HCT116 (cell line): Measurements from ENCODE around the gene MT3. TPM values are rescaled to one million over a fixed set of nuclear protein-coding genes. Genes with fewer than 3 reads are reported as not detected.

ENCODE experiments used
- ATAC-seq: fragments of 200-7000 bp; cut with Tn5 transposase; 2 replicates; pipeline ENCODE4 v1.9.1; 2020; ENCODE audit warnings: mild to moderate bottlenecking, moderate library complexity
- BruUV-seq: library from RNA; stranded (reverse); fragments of 400-500 nt; replicated peaks from 2 replicates; lab custom pipeline; 2021; lab: Mats Ljungman, UMichigan
- CTCF ChIA-PET: fragments of 300-600 bp; sonication (Branson Sonifier 250); formaldehyde crosslinking; loops from one replicate; lab custom pipeline; 2021; ENCODE audit warnings: antibody characterized with exemption; lab: Charles Lee
- POLR2A ChIA-PET: fragments of 300-600, 350-600 bp; sonication (Branson Sonifier 250); formaldehyde crosslinking; loops from one replicate; lab custom pipeline; 2021; ENCODE audit warnings: antibody characterized with exemption; lab: Charles Lee
- RAD21 ChIA-PET, 2 experiments: fragments of 300-600 bp; sonication (Branson Sonifier 250); formaldehyde crosslinking; loops; one replicate each; lab custom pipeline; 2023; ENCODE audit warnings: low total read pairs in 2 of 2; ENCODE audit not compliant: uncharacterized antibody in 2 of 2, unreplicated experiment in 2 of 2, low non-redundant PET in 1 of 2; lab: Charles Lee
- DNase-seq: peaks from one replicate; pipeline ENCODE4 v3.0.0-alpha.2; 2010; ENCODE audit warnings: low read depth, low spot score
- H2AFZ ChIP-seq: fragments of 200-600 bp; shearing (Covaris generic), sonication (generic); 2 replicates; pipeline ENCODE4 v1.6.1; 2017; ENCODE audit warnings: low read depth, mixed run types, mixed read lengths, antibody characterized with exemption, low read length; ENCODE audit not compliant: poor library complexity, severe bottlenecking
- H3K27ac ChIP-seq: 2 replicates; pipeline ENCODE4 v1.5.1; 2012; ENCODE audit warnings: low read depth, low read length
- H3K27me3 ChIP-seq: fragments of 200-600 bp; sonication (generic); 2 replicates; pipeline ENCODE4 v1.6.1; 2016; ENCODE audit warnings: mixed run types, low read length, mixed read lengths; ENCODE audit not compliant: insufficient read depth
- H3K36me3 ChIP-seq, 2 experiments: fragments of 200-500 bp in 1 of 2; fragments of 200-600 bp in 1 of 2; sonication (Bioruptor generic) in 1 of 2; sonication (generic) in 1 of 2; 2 replicates each; pipeline versions ENCODE4 v1.5.1 to v1.6.1; 2014 to 2016; ENCODE audit warnings: low read length in 2 of 2, inconsistent platforms in 1 of 2, mixed read lengths in 1 of 2, mixed run types in 1 of 2; ENCODE audit not compliant: insufficient read depth in 2 of 2, control insufficient read depth in 1 of 2
- H3K4me1 ChIP-seq, 2 experiments: fragments of 200-600 bp in 1 of 2; sonication (generic) in 1 of 2; 2 replicates each; pipeline versions ENCODE4 v1.5.1 to v1.6.1; 2012 to 2017; ENCODE audit warnings: low read length in 2 of 2, inconsistent platforms in 1 of 2, mild to moderate bottlenecking in 1 of 2, mixed read lengths in 1 of 2, mixed run types in 1 of 2, moderate library complexity in 1 of 2; ENCODE audit not compliant: insufficient read depth in 2 of 2, control insufficient read depth in 1 of 2
- H3K4me2 ChIP-seq: fragments of 200-600 bp; sonication (generic); 2 replicates; pipeline ENCODE4 v1.6.1; 2017; ENCODE audit warnings: mixed run types, low read length, mixed read lengths
- H3K4me3 ChIP-seq, 2 experiments: fragments of 200-600 bp in 1 of 2; sonication (generic) in 1 of 2; replicated peaks in 1 of 2; 2 replicates each; pipeline ENCODE4 v1.5.1; 2011 to 2016; ENCODE audit warnings: low read length in 2 of 2, control low read depth in 1 of 2, low read depth in 1 of 2, mild to moderate bottlenecking in 1 of 2, mixed read lengths in 1 of 2, mixed run types in 1 of 2
- H3K79me2 ChIP-seq: fragments of 200-600 bp; sonication (generic); 2 replicates; pipeline ENCODE4 v1.6.1; 2017; ENCODE audit warnings: mild to moderate bottlenecking, mixed run types, low read length, moderate library complexity, mixed read lengths; ENCODE audit not compliant: insufficient read depth
- H3K9ac ChIP-seq: fragments of 200-600 bp; sonication (generic); 2 replicates; pipeline ENCODE4 v1.6.1; 2016; ENCODE audit warnings: low read length, mixed read lengths
- H3K9me2 ChIP-seq: fragments of 200-600 bp; sonication (generic), shearing (Covaris generic); 2 replicates; pipeline ENCODE4 v1.6.1; 2017; ENCODE audit warnings: mixed run types, mild to moderate bottlenecking, moderate library complexity; ENCODE audit not compliant: insufficient read depth
- H3K9me3 ChIP-seq, 2 experiments: fragments of 200-500 bp in 1 of 2; fragments of 200-600 bp in 1 of 2; sonication (Bioruptor generic) in 1 of 2; sonication (generic) in 1 of 2; 2 replicates each; pipeline ENCODE4 v1.6.1; 2014 to 2017; ENCODE audit warnings: low read length in 2 of 2, mixed read lengths in 2 of 2, inconsistent platforms in 1 of 2, low read depth in 1 of 2, mild to moderate bottlenecking in 1 of 2, mixed run types in 1 of 2, moderate library complexity in 1 of 2; ENCODE audit not compliant: control insufficient read depth in 1 of 2, insufficient read depth in 1 of 2
- H4K20me1 ChIP-seq: fragments of 200-600 bp; sonication (generic), shearing (Covaris generic); 2 replicates; pipeline ENCODE4 v1.6.1; 2017; ENCODE audit warnings: mixed run types, mild to moderate bottlenecking, moderate library complexity; ENCODE audit not compliant: insufficient read depth
- ELF1 ChIP-seq: IDR thresholded peaks from 2 replicates; pipeline ENCODE4 v1.6.1; 2012; ENCODE audit warnings: low read depth, borderline replicate concordance
- JUND ChIP-seq: IDR thresholded peaks from 2 replicates; pipeline ENCODE4 v1.6.1; 2012
- RAD21 ChIP-seq: IDR thresholded peaks from 2 replicates; pipeline ENCODE4 v1.6.1; 2012; ENCODE audit warnings: low read depth, mild to moderate bottlenecking
- SP1 ChIP-seq: IDR thresholded peaks from 2 replicates; pipeline ENCODE4 v1.6.1; 2012; ENCODE audit warnings: low read depth
- ZNF274 ChIP-seq: fragments of 200-500 bp; sonication (Bioruptor generic); IDR thresholded peaks from 2 replicates; pipeline ENCODE4 v1.6.1; 2014; ENCODE audit warnings: mild to moderate bottlenecking, low read depth, low read length, inconsistent platforms
- intact Hi-C: fragments of 100-400 bp; cut with micrococcal nuclease; formaldehyde crosslinking; loops from 2 replicates; pipeline ENCODE4 v1.10.0; 2022
- total RNA-seq: library from RNA; stranded (reverse); gene quantifications from one replicate; pipeline ENCODE4 v1.2.1, GENCODE V29; 2021; ENCODE audit not compliant: unreplicated experiment
- TF ChIP-seq, protein P1 (sequence below): IDR thresholded peaks from 2 replicates; pipeline ENCODE4 v1.6.1; 2012; ENCODE audit warnings: low read depth
- TF ChIP-seq, protein P2 (sequence below), 3 experiments: fragments of 200-600 bp in 1 of 3; sonication (generic) in 1 of 3; IDR thresholded peaks in 2 of 3; conservative IDR thresholded peaks in 1 of 3; 2 replicates each; pipeline ENCODE4 v1.5.1; 2012 to 2017; ENCODE audit warnings: low read depth in 2 of 3, low read length in 2 of 3, antibody characterized with exemption in 1 of 3, borderline replicate concordance in 1 of 3, control low read depth in 1 of 3, mild to moderate bottlenecking in 1 of 3, mixed read lengths in 1 of 3, mixed run types in 1 of 3, moderate library complexity in 1 of 3; ENCODE audit not compliant: insufficient read depth in 1 of 3
- TF ChIP-seq, protein P3 (sequence below): IDR thresholded peaks from 2 replicates; pipeline ENCODE4 v1.6.1; 2012

Gene MT3
- total RNA-seq, 1 experiment from 2014 or later = not detected

DNA sequence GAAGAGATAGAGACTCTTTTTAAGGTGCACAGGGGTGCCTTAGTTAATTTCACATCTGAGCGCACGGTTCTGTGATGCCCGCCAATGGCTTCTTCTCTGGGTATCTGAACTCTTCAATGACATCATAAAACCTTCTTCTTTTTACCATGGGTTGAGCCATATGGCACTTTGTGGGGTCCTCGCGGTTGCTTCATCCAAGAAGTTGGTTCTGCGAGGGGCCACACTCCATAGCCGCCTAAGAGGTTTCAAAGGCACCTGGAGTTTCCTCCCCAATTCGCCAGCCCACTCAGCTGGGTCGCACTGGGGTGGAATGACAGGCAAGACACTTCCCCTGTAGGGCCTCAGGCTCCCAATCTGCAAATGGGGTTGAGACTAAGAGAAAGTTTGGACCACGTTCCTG lies 34.9 kb upstream of the MT3 start:
- Histone ChIP-seq H3K36me3 (no peaks in the 10 kb centered on the region), H3K4me3 (no peak overlapping the region), H3K9ac (no peak overlapping the region), H2AFZ (no peak overlapping the region), H4K20me1 (no peaks in the 10 kb centered on the region), H3K4me1 (peaks cover 8 to 14% of the 10 kb centered on the region in 2 experiments; a peak in 3 of 4 replicates), H3K27me3 (peaks cover 22% of the 10 kb centered on the region), H3K9me2 (no peaks in the 10 kb centered on the region), H3K4me2 (no peak overlapping the region), H3K9me3 (no peaks in the 10 kb centered on the region), H3K27ac (no peak overlapping the region), H3K79me2 (no peaks in the 10 kb centered on the region)
- BruUV-seq = no TSS peak
- TF ChIP-seq, protein P1, sequence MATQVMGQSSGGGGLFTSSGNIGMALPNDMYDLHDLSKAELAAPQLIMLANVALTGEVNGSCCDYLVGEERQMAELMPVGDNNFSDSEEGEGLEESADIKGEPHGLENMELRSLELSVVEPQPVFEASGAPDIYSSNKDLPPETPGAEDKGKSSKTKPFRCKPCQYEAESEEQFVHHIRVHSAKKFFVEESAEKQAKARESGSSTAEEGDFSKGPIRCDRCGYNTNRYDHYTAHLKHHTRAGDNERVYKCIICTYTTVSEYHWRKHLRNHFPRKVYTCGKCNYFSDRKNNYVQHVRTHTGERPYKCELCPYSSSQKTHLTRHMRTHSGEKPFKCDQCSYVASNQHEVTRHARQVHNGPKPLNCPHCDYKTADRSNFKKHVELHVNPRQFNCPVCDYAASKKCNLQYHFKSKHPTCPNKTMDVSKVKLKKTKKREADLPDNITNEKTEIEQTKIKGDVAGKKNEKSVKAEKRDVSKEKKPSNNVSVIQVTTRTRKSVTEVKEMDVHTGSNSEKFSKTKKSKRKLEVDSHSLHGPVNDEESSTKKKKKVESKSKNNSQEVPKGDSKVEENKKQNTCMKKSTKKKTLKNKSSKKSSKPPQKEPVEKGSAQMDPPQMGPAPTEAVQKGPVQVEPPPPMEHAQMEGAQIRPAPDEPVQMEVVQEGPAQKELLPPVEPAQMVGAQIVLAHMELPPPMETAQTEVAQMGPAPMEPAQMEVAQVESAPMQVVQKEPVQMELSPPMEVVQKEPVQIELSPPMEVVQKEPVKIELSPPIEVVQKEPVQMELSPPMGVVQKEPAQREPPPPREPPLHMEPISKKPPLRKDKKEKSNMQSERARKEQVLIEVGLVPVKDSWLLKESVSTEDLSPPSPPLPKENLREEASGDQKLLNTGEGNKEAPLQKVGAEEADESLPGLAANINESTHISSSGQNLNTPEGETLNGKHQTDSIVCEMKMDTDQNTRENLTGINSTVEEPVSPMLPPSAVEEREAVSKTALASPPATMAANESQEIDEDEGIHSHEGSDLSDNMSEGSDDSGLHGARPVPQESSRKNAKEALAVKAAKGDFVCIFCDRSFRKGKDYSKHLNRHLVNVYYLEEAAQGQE = no peak
- TF ChIP-seq JUND (no peak), ELF1 (no peak), ZNF274 (no peak), RAD21 (no peak), SP1 (no peak)
- TF ChIP-seq, protein P2, sequence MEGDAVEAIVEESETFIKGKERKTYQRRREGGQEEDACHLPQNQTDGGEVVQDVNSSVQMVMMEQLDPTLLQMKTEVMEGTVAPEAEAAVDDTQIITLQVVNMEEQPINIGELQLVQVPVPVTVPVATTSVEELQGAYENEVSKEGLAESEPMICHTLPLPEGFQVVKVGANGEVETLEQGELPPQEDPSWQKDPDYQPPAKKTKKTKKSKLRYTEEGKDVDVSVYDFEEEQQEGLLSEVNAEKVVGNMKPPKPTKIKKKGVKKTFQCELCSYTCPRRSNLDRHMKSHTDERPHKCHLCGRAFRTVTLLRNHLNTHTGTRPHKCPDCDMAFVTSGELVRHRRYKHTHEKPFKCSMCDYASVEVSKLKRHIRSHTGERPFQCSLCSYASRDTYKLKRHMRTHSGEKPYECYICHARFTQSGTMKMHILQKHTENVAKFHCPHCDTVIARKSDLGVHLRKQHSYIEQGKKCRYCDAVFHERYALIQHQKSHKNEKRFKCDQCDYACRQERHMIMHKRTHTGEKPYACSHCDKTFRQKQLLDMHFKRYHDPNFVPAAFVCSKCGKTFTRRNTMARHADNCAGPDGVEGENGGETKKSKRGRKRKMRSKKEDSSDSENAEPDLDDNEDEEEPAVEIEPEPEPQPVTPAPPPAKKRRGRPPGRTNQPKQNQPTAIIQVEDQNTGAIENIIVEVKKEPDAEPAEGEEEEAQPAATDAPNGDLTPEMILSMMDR (IDR thresholded peaks at IDR 0.05 in 2 of 3, conservative IDR thresholded peaks at IDR 0.05 in 1 of 3; ENCODE audit: borderline replicate concordance in 1 of 3, insufficient read depth in 1 of 3, low read depth in 2 of 3, low read length in 2 of 3) = no peak
- TF ChIP-seq, protein P3, sequence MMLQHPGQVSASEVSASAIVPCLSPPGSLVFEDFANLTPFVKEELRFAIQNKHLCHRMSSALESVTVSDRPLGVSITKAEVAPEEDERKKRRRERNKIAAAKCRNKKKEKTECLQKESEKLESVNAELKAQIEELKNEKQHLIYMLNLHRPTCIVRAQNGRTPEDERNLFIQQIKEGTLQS = no peak
- RAD21 ChIA-PET = no interaction called here
- CTCF ChIA-PET = no interaction called here
- DNase-seq (no peak), ATAC-seq (no peak)
- intact Hi-C loops = no loop called here
- POLR2A ChIA-PET = no interaction called here
